Measurements from ENCODE around the gene CNPY3.

The CNPY3 gene

DNA sequence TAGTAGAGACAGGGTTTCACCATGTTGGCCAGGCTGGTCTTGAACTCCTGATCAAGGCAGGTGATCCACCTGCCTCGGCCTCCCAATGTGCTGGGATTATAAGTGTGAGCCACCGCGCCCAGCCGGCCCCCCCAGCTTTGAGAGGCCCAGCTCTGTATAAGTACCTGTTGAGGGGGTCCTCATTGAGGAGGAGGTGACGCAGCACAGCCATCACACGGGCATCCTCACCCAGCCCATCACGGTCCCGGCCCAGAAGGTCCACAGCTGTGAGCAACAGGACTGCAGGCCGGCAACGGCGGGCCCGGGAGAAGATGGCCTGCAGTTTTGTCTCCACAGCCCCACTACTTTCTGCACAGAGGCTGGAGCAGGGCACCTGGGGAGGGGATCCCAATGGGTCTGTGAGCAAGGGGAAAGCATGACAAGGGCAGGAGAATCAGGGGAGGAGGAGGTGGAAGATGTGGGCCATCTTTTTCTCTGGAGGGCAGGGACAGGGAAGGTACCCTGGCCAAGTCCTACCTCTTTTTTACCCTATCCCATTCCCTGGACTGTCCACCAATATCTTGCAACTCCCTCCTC, 38.9 kb downstream of the CNPY3 start:
- Histone ChIP-seq H2AK5ac (ENCODE audit: low read length) (no peak overlapping the region), H3K9me3 (ENCODE audit: insufficient read depth, low read depth, low read length) (no peaks in the 10 kb centered on the region), H3K4ac (ENCODE audit: low read depth, low read length) (no peak overlapping the region), H2BK120ac (ENCODE audit: insufficient read depth, low read length, poor library complexity) (no peak overlapping the region), H3K23ac (ENCODE audit: low read length) (no peak overlapping the region), H3K14ac (ENCODE audit: low read length) (no peak overlapping the region), H4K91ac (ENCODE audit: low read depth, low read length) (no peak overlapping the region), H4K8ac (ENCODE audit: low read depth, low read length) (no peak overlapping the region), H2BK12ac (ENCODE audit: low read length) (no peak overlapping the region), H2AFZ (ENCODE audit: insufficient read depth, low read length, poor library complexity) (no peak overlapping the region), H3K4me3 (ENCODE audit: low read depth, low read length) (no peak overlapping the region), H4K12ac (ENCODE audit: low read depth, low read length) (no peak overlapping the region), H3K18ac (ENCODE audit: low read length) (no peak overlapping the region), H3K36me3 (ENCODE audit: control insufficient read depth in 1 of 2, insufficient read depth in 2 of 2, low read length in 2 of 2) (peaks cover 29 to 43% of the 10 kb centered on the region in 2 experiments), H3K9ac (ENCODE audit: low read length) (no peak overlapping the region), H3K4me1 (ENCODE audit: control insufficient read depth in 1 of 2, insufficient read depth in 2 of 2, low read length in 2 of 2) (peaks cover 7 to 8% of the 10 kb centered on the region in 2 experiments), H3K27ac (ENCODE audit: low read depth, low read length) (no peak overlapping the region), H3K27me3 (ENCODE audit: insufficient read depth, low read length) (no peaks in the 10 kb centered on the region), H3K79me2 (ENCODE audit: control insufficient read depth, insufficient read depth, low read length, poor library complexity) (no peaks in the 10 kb centered on the region), H3K4me2 (ENCODE audit: low read length) (no peak overlapping the region), H3K79me1 (ENCODE audit: low read length) (no peaks in the 10 kb centered on the region), H2BK5ac (ENCODE audit: low read depth, low read length, poor library complexity) (no peak overlapping the region)
- DNase-seq: no peak
- WGBS (ENCODE audit: extremely low coverage, insufficient coverage, insufficient read length): no CpG with 5 or more reads among the region's 12 CpGs

DNA sequence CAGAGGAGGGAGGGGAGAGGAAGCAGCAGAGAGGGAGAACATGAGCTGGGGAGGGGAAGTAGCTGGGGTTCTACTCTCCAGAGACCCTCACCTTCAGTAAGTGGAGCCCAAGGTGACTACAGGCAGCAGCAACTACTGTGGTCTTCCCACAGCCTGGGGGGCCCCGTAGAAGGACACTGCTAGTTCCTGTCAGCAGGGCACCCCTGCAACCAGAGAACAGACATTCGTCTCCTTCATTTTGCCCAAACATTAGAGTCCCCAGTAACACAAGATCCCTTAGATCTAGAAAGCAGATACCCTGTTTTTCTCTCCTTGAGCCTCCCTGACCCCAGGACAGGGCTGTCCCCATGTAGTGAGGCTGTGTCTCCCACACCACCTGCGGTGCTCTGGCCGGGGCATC, 39.5 kb downstream of the CNPY3 start:
- H2AK5ac ChIP-seq (ENCODE audit: low read length): no peak overlapping the region
- H3K9me3 ChIP-seq (ENCODE audit: insufficient read depth, low read depth, low read length): no peaks in the 10 kb centered on the region
- H2BK12ac ChIP-seq (ENCODE audit: low read length): no peak overlapping the region
- no peak overlapping the region for H4K91ac ChIP-seq (ENCODE audit: low read depth, low read length)
- no peak overlapping the region for H4K12ac ChIP-seq (ENCODE audit: low read depth, low read length)
- H3K18ac ChIP-seq (ENCODE audit: low read length): no peak overlapping the region
- no peak overlapping the region for H3K27ac ChIP-seq (ENCODE audit: low read depth, low read length)
- no peaks in the 10 kb centered on the region for H3K79me2 ChIP-seq (ENCODE audit: control insufficient read depth, insufficient read depth, low read length, poor library complexity)
- DNase-seq: no peak
- no peak overlapping the region for H2BK5ac ChIP-seq (ENCODE audit: low read depth, low read length, poor library complexity)
- no peak overlapping the region for H3K4me2 ChIP-seq (ENCODE audit: low read length)
- H2BK120ac ChIP-seq (ENCODE audit: insufficient read depth, low read length, poor library complexity): no peak overlapping the region
- H4K8ac ChIP-seq (ENCODE audit: low read depth, low read length): no peak overlapping the region
- peaks cover 7 to 8% of the 10 kb centered on the region in 2 experiments for H3K4me1 ChIP-seq (ENCODE audit: control insufficient read depth in 1 of 2, insufficient read depth in 2 of 2, low read length in 2 of 2)
- H3K14ac ChIP-seq (ENCODE audit: low read length): no peak overlapping the region
- peaks cover 26 to 41% of the 10 kb centered on the region in 2 experiments for H3K36me3 ChIP-seq (ENCODE audit: control insufficient read depth in 1 of 2, insufficient read depth in 2 of 2, low read length in 2 of 2)
- H3K79me1 ChIP-seq (ENCODE audit: low read length): no peaks in the 10 kb centered on the region
- H2AFZ ChIP-seq (ENCODE audit: insufficient read depth, low read length, poor library complexity): no peak overlapping the region
- no peak overlapping the region for H3K4me3 ChIP-seq (ENCODE audit: low read depth, low read length)
- no peaks in the 10 kb centered on the region for H3K27me3 ChIP-seq (ENCODE audit: insufficient read depth, low read length)
- H3K4ac ChIP-seq (ENCODE audit: low read depth, low read length): no peak overlapping the region
- WGBS (ENCODE audit: extremely low coverage, insufficient coverage, insufficient read length): no CpG with 5 or more reads among the region's 4 CpGs
- H3K9ac ChIP-seq (ENCODE audit: low read length): no peak overlapping the region
- H3K23ac ChIP-seq (ENCODE audit: low read length): no peak overlapping the region

DNA sequence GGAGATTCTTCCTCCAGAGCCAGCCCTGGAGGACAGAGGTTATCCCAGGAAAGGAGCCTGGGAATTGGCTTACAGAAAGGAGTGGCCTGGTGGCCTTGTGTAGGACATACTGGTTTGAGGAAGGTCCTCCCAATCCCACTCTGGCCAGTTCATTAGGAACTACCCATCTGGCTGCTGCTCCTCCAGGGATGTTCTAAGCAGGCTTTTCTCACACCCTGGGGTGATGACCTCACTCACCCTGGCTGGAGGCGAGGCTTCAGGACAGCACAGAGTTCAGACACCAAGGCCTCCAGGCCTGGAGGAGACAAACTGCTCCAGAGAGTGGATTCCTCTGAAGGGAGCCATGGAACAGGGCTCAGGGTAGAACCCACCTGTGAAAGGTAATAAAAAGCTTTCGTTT, 40.2 kb downstream of the CNPY3 start:
- no peak overlapping the region for H3K4me2 ChIP-seq (ENCODE audit: low read length)
- no peak overlapping the region for H3K18ac ChIP-seq (ENCODE audit: low read length)
- H3K79me2 ChIP-seq (ENCODE audit: control insufficient read depth, insufficient read depth, low read length, poor library complexity): no peaks in the 10 kb centered on the region
- peaks cover 23 to 37% of the 10 kb centered on the region in 2 experiments for H3K36me3 ChIP-seq (ENCODE audit: control insufficient read depth in 1 of 2, insufficient read depth in 2 of 2, low read length in 2 of 2)
- H2BK5ac ChIP-seq (ENCODE audit: low read depth, low read length, poor library complexity): no peak overlapping the region
- WGBS (ENCODE audit: extremely low coverage, insufficient coverage, insufficient read length): no CpG with 5 or more reads among the region's 2 CpGs
- H2AK5ac ChIP-seq (ENCODE audit: low read length): no peak overlapping the region
- no peak overlapping the region for H4K12ac ChIP-seq (ENCODE audit: low read depth, low read length)
- no peak overlapping the region for H3K9ac ChIP-seq (ENCODE audit: low read length)
- H2BK12ac ChIP-seq (ENCODE audit: low read length): no peak overlapping the region
- H2AFZ ChIP-seq (ENCODE audit: insufficient read depth, low read length, poor library complexity): no peak overlapping the region
- no peak overlapping the region for H2BK120ac ChIP-seq (ENCODE audit: insufficient read depth, low read length, poor library complexity)
- DNase-seq: no peak
- no peak overlapping the region for H4K8ac ChIP-seq (ENCODE audit: low read depth, low read length)
- H3K23ac ChIP-seq (ENCODE audit: low read length): no peak overlapping the region
- no peak overlapping the region for H3K4ac ChIP-seq (ENCODE audit: low read depth, low read length)
- peaks cover 7 to 8% of the 10 kb centered on the region in 2 experiments for H3K4me1 ChIP-seq (ENCODE audit: control insufficient read depth in 1 of 2, insufficient read depth in 2 of 2, low read length in 2 of 2)
- H3K4me3 ChIP-seq (ENCODE audit: low read depth, low read length): no peak overlapping the region
- H3K79me1 ChIP-seq (ENCODE audit: low read length): no peaks in the 10 kb centered on the region
- H3K9me3 ChIP-seq (ENCODE audit: insufficient read depth, low read depth, low read length): no peaks in the 10 kb centered on the region
- no peak overlapping the region for H3K27ac ChIP-seq (ENCODE audit: low read depth, low read length)
- H3K27me3 ChIP-seq (ENCODE audit: insufficient read depth, low read length): no peaks in the 10 kb centered on the region
- no peak overlapping the region for H3K14ac ChIP-seq (ENCODE audit: low read length)
- no peak overlapping the region for H4K91ac ChIP-seq (ENCODE audit: low read depth, low read length)

DNA sequence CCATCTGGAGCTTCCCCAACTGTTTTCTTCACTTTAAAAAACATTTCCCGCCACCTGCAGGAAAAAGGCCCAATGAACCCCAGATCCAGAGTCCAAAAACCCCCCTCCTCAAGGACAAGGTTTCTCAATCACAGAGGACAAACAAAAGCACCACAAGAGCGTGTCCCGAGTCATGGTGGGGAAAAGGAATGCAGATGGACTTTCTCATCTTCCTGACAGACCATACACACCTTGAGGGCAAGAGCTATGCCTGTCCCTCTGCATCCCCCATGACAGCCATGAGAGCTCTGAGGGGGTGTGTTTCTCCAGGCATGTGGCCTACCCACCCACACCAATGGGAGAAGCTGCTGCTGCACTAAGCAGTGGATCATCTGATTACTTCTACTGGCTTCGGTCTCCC, 40.7 kb downstream of the CNPY3 start:
- Histone ChIP-seq H3K79me1 (ENCODE audit: low read length) (no peaks in the 10 kb centered on the region), H2BK5ac (ENCODE audit: low read depth, low read length, poor library complexity) (no peak overlapping the region), H3K36me3 (ENCODE audit: control insufficient read depth in 1 of 2, insufficient read depth in 2 of 2, low read length in 2 of 2) (peaks cover 20 to 33% of the 10 kb centered on the region in 2 experiments), H3K4me3 (ENCODE audit: low read depth, low read length) (no peak overlapping the region), H3K18ac (ENCODE audit: low read length) (no peak overlapping the region), H3K79me2 (ENCODE audit: control insufficient read depth, insufficient read depth, low read length, poor library complexity) (no peaks in the 10 kb centered on the region), H3K4me1 (ENCODE audit: control insufficient read depth in 1 of 2, insufficient read depth in 2 of 2, low read length in 2 of 2) (peaks cover 7 to 8% of the 10 kb centered on the region in 2 experiments), H3K9me3 (ENCODE audit: insufficient read depth, low read depth, low read length) (no peaks in the 10 kb centered on the region), H4K12ac (ENCODE audit: low read depth, low read length) (no peak overlapping the region), H3K4me2 (ENCODE audit: low read length) (no peak overlapping the region), H4K8ac (ENCODE audit: low read depth, low read length) (no peak overlapping the region), H3K4ac (ENCODE audit: low read depth, low read length) (no peak overlapping the region), H3K27ac (ENCODE audit: low read depth, low read length) (no peak overlapping the region), H2BK120ac (ENCODE audit: insufficient read depth, low read length, poor library complexity) (no peak overlapping the region), H3K23ac (ENCODE audit: low read length) (no peak overlapping the region), H2BK12ac (ENCODE audit: low read length) (no peak overlapping the region), H2AFZ (ENCODE audit: insufficient read depth, low read length, poor library complexity) (no peak overlapping the region), H3K14ac (ENCODE audit: low read length) (no peak overlapping the region), H2AK5ac (ENCODE audit: low read length) (no peak overlapping the region), H3K9ac (ENCODE audit: low read length) (no peak overlapping the region), H3K27me3 (ENCODE audit: insufficient read depth, low read length) (no peaks in the 10 kb centered on the region), H4K91ac (ENCODE audit: low read depth, low read length) (no peak overlapping the region)
- no CpG with 5 or more reads among the region's 4 CpGs for WGBS (ENCODE audit: extremely low coverage, insufficient coverage, insufficient read length)
- DNase-seq: no peak

Measured in trophoblast cell (in vitro differentiated cells and primary cell).